Sigmoid colon (tissue), 7 donors: ENCODE data around the gene PSMD11. TPM values are rescaled to one million over a fixed set of nuclear protein-coding genes. Genes with fewer than 3 reads are reported as not detected.

Source experiments
- DNase-seq: peaks from one replicate; pipeline ENCODE4 v3.0.0-alpha.2; 2019
- H3K27ac ChIP-seq, 4 donors: fragments of 200-600 bp; sonication (generic); one replicate each; pipeline ENCODE4 v1.5.1; 2016 to 2019; ENCODE audit warnings: mild to moderate bottlenecking in 1 of 4
- H3K27me3 ChIP-seq, 3 donors: fragments of 200-600 bp; sonication (generic); one replicate each; pipeline ENCODE4 v1.5.1; 2019; ENCODE audit warnings: mild to moderate bottlenecking in 1 of 3
- H3K36me3 ChIP-seq, 4 donors: fragments of 200-600 bp; sonication (generic); one replicate each; pipeline ENCODE4 v1.5.1; 2016 to 2019
- H3K4me1 ChIP-seq, 4 donors: fragments of 200-600 bp; sonication (generic); one replicate each; pipeline ENCODE4 v1.5.1; 2017 to 2019
- H3K4me3 ChIP-seq, 4 donors: fragments of 200-600 bp; sonication (generic); one replicate each; pipeline ENCODE4 v1.5.1; 2017 to 2019; ENCODE audit warnings: mild to moderate bottlenecking in 2 of 4, moderate library complexity in 1 of 4
- H3K9me3 ChIP-seq, 4 donors: fragments of 200-600 bp in 3 of 4; sonication (generic) in 3 of 4; one replicate each; pipeline versions ENCODE4 v1.5.1 to v1.6.1; 2013 to 2019
- EP300 ChIP-seq, 4 donors: sonication (generic); formaldehyde crosslinking; IDR thresholded peaks; one replicate each; pipeline ENCODE4 v1.6.1; 2017; ENCODE audit warnings: antibody characterized with exemption in 4 of 4
- POLR2A ChIP-seq, 2 donors: fragments of 450-650 bp; IDR thresholded peaks; one replicate each; pipeline ENCODE4 v1.6.1; 2016; ENCODE audit warnings: antibody characterized with exemption in 2 of 2, mild to moderate bottlenecking in 2 of 2, moderate library complexity in 2 of 2
- POLR2AphosphoS5 ChIP-seq, 4 donors: sonication (generic); formaldehyde crosslinking; IDR thresholded peaks; one replicate each; pipeline ENCODE4 v1.6.1; 2017; ENCODE audit warnings: antibody characterized with exemption in 4 of 4
- WGBS, 2 donors: extraction: QIAGEN DNeasy Blood & Tissue Kit; methylation state at CpG; one replicate each; pipeline ENCODE4 v1.1.7; 2013; 5-methylcytosine and 5-hydroxymethylcytosine counted together
- intact Hi-C: fragments of 100-400 bp; cut with DNase I; formaldehyde crosslinking; loops from one replicate; pipeline ENCODE4 v1.15.1; 2023
- polyA plus RNA-seq, 3 donors: library from polyadenylated mRNA; stranded (reverse); fragments of 200-250 nt; gene quantifications; one replicate each; pipeline ENCODE4 v1.2.3, GENCODE V29; 2013
- total RNA-seq, 4 donors: library from RNA; depleted of rRNA; stranded (reverse); fragments of >200 nt; gene quantifications; one replicate each; pipeline ENCODE4 v1.1.0, GENCODE V29; 2016
- TF ChIP-seq, protein P1 (sequence below), 4 experiments: fragments of 450-650 bp in 3 of 4; fragments of 200-600 bp in 1 of 4; IDR thresholded peaks; one replicate each; pipeline ENCODE4 v1.5.1; 2016 to 2019; ENCODE audit warnings: antibody characterized with exemption in 4 of 4, mild to moderate bottlenecking in 3 of 4, moderate library complexity in 2 of 4
- donor health status: healthy with polysubstance abuse.
- donor health status: Bipolar disorder and iron deficiency.
- donor health status: healthy.

The PSMD11 gene
- total and polyA plus RNA-seq, 7 donors, result 42.0 to 71.7 (median 43.9) TPM

DNA sequence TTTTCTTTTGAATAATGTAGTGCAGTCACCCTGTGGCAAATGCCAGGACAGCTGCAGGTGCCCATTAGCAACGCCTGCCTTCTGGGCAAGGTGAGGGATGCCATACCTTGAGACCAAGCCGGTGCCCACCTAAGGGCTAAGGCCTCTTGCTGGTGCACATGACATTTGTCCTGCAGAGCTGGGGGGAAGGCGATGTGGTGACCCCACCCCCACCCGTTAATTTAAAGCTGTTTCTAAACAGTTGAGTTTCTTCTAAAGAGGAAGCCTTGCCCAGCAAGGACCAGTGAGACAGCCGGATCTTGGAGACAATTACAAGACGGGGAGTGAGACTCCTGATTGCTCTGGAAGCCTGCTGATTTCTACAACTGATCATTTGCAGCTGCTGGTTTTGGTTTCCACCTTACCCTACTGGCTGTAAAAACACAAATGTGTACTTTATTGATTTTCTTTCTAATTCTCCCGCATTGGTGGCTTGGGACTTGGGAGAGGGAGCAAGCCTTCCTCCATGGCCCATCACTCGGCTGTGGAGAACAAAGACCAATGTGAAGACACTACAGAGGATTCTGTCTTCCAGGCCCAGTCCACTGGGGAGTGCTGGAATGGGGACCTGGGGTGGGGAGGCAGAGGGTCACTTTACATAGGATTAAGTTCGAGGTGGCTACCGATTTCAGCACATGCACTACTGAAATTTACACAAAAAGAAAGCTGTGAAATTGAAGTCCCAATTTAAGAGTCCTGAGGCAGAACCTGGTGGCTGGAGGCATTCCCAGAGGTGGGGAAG, 45.2 kb downstream of the PSMD11 start:
- no peak overlapping the region for H3K27ac ChIP-seq
- no peak for TF ChIP-seq POLR2A (IDR thresholded peaks at IDR 0.05)
- no peak for TF ChIP-seq EP300 (IDR thresholded peaks at IDR 0.05)
- no peak for TF ChIP-seq POLR2AphosphoS5 (IDR thresholded peaks at IDR 0.05)
- TF ChIP-seq, protein P1, sequence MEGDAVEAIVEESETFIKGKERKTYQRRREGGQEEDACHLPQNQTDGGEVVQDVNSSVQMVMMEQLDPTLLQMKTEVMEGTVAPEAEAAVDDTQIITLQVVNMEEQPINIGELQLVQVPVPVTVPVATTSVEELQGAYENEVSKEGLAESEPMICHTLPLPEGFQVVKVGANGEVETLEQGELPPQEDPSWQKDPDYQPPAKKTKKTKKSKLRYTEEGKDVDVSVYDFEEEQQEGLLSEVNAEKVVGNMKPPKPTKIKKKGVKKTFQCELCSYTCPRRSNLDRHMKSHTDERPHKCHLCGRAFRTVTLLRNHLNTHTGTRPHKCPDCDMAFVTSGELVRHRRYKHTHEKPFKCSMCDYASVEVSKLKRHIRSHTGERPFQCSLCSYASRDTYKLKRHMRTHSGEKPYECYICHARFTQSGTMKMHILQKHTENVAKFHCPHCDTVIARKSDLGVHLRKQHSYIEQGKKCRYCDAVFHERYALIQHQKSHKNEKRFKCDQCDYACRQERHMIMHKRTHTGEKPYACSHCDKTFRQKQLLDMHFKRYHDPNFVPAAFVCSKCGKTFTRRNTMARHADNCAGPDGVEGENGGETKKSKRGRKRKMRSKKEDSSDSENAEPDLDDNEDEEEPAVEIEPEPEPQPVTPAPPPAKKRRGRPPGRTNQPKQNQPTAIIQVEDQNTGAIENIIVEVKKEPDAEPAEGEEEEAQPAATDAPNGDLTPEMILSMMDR (IDR thresholded peaks at IDR 0.05), result no peak
- DNase-seq, result no peak
- peaks cover 0 to 15% (median 14%) of the 10 kb centered on the region in 4 donors for H3K4me1 ChIP-seq
- no peak overlapping the region for H3K4me3 ChIP-seq
- intact Hi-C loops, result loop anchor here (10.0 kb wide), 1 partner anchor 385 kb away; the partner anchor contains the start of gene MYO1D
- no peaks in the 10 kb centered on the region for H3K36me3 ChIP-seq
- 85 to 89% methylated on average over 10 of the region's 10 CpGs for WGBS, 2 donors
- no peaks in the 10 kb centered on the region for H3K27me3 ChIP-seq
- H3K9me3 ChIP-seq, result no peaks in the 10 kb centered on the region

DNA sequence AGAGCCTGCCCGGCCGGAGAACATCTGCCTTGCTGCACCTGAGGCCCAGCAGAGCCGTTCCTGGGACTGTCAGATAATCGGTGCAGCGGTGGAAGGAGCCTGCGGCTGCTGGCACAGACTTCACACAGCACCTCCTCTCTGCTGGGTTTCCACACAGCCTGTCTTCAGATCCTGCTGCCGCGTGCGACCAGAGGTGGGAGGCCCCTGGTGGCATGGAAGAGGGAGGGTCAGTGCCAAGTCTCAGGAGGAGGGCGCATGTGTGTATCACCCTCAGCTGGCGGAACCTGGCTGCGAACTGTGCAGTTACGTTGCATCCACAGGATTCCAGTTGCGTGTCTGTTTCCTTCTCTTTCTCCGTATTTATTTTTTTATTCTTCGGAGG, 45.8 kb downstream of the PSMD11 start:
- TF ChIP-seq EP300 (IDR thresholded peaks at IDR 0.05), result no peak
- TF ChIP-seq, protein P1 (IDR thresholded peaks at IDR 0.05), result no peak
- Histone ChIP-seq H3K4me1 (peaks cover 0 to 18% (median 14%) of the 10 kb centered on the region in 4 donors), H3K4me3 (no peak overlapping the region), H3K36me3 (no peaks in the 10 kb centered on the region), H3K27ac (no peak overlapping the region), H3K27me3 (no peaks in the 10 kb centered on the region), H3K9me3 (no peaks in the 10 kb centered on the region)
- 83 to 89% methylated on average over 16 of the region's 16 CpGs for WGBS, 2 donors
- no peak for DNase-seq
- intact Hi-C loops, result no loop called here

DNA sequence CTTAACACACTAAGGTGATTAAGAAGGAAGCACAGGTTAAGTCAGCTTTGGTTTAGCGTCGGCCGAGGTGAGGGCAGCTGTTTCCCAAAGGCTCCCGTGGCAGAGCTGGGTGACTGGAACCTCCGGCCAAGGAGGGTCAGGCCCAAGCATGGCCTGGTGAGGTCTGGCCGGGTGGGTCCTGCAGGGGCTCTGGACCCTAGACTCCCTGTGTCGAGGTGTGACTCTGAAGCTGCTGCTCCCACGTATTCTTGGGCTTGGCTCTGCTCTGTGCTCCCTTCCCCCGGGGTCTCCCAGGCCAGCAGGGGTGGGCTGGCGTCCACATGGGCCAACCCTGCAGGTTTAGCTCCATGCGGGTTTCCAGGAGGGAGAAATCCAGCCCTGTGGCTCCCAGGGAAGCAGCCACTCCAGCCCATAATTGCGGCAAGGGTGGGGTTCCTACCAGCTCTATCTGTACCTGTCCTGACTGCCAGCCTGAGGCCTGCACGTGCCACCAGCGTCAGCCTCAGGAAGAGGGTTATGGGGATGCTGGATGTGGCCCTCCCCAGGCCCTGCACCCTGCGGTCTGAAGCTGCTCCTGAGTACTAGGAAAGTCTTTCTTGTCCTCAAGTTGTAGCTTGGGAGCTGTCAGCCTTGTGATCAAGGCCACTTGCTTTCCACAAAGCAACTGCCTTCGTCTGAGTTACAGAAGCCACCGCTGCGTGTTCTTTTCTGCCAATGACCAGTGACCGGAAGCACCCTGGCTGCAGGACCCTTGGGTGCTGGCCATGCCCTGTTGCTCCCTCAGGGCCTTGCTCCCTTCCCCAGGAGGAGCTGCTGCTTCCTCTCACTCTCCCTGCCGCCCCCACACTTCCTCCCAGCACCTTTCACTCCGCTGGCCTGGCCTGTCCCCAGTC, 47.3 kb downstream of the PSMD11 start:
- peaks cover 0 to 22% (median 11%) of the 10 kb centered on the region in 4 donors for H3K4me1 ChIP-seq
- intact Hi-C loops, result no loop called here
- DNase-seq, result no peak
- TF ChIP-seq EP300 (IDR thresholded peaks at IDR 0.05) (no peak), POLR2AphosphoS5 (IDR thresholded peaks at IDR 0.05) (no peak), POLR2A (IDR thresholded peaks at IDR 0.05) (no peak)
- TF ChIP-seq, protein P1 (IDR thresholded peaks at IDR 0.05), result no peak
- H3K27ac ChIP-seq, result no peak overlapping the region
- WGBS, 2 donors, result 79 to 81% methylated on average over 21 of the region's 21 CpGs
- no peaks in the 10 kb centered on the region for H3K27me3 ChIP-seq
- no peaks in the 10 kb centered on the region for H3K9me3 ChIP-seq
- H3K36me3 ChIP-seq, result no peaks in the 10 kb centered on the region
- no peak overlapping the region for H3K4me3 ChIP-seq

DNA sequence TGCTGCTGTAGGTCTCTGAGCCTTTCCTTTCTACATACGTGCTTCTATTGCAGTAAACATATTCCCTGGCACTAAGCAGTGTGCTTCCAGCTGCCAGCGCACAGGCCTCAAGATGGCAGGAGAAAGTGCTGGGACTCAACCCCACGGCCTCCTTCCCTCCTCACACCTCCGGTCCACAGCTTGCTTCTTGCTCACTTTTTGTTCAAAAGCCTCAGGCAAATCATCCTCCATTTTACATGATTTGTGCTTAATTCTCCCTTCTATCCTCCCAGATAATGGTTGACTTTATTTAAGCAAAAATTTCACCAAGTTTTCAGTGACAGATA, 47.9 kb downstream of the PSMD11 start:
- 67 to 82% methylated on average over 4 of the region's 4 CpGs for WGBS, 2 donors
- H3K27ac ChIP-seq, result no peak overlapping the region
- no peaks in the 10 kb centered on the region for H3K27me3 ChIP-seq
- no peaks in the 10 kb centered on the region for H3K9me3 ChIP-seq
- DNase-seq, result no peak
- H3K36me3 ChIP-seq, result no peaks in the 10 kb centered on the region
- peaks cover 0 to 22% (median 10%) of the 10 kb centered on the region in 4 donors for H3K4me1 ChIP-seq
- TF ChIP-seq POLR2AphosphoS5 (IDR thresholded peaks at IDR 0.05) (no peak), POLR2A (IDR thresholded peaks at IDR 0.05) (no peak), EP300 (IDR thresholded peaks at IDR 0.05) (no peak)
- H3K4me3 ChIP-seq, result no peak overlapping the region
- intact Hi-C loops, result no loop called here

DNA sequence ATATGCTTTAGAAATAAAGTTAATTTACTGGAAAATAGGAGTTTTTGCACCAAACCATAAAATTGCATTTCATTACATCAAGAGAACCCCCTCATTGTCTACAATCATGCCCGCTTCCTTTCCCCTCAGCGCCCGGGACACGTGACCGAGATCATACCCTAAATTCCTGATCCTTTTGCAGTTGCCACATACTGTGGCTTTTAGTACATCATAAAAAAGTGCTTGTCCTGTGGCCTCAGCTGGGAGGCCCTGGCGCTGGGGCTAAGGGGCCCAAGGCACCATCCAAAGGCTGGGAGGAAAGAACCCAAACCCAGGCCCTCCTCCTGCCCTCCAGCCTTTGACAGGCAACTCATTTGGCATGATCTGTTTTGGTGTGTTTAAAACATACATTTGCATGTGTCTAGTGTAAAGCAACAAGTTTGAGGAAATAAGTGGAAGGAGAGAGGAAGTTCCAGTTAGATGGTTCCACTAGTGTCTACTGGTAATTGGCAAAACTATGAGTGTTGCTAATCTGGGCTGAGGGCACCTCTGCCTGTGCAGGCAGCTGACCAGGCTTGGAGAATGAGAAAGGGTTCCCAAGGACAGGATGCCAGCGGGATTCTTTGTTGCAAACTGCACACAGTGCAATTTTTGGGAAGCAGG, 48.5 kb downstream of the PSMD11 start:
- 86 to 93% methylated on average over 7 of the region's 7 CpGs for WGBS, 2 donors
- TF ChIP-seq POLR2A (IDR thresholded peaks at IDR 0.05) (no peak), EP300 (IDR thresholded peaks at IDR 0.05) (no peak), POLR2AphosphoS5 (IDR thresholded peaks at IDR 0.05) (no peak)
- TF ChIP-seq, protein P1 (IDR thresholded peaks at IDR 0.05), result no peak
- no peaks in the 10 kb centered on the region for H3K36me3 ChIP-seq
- H3K27me3 ChIP-seq, result no peaks in the 10 kb centered on the region
- H3K9me3 ChIP-seq, result no peaks in the 10 kb centered on the region
- H3K4me3 ChIP-seq, result no peak overlapping the region
- intact Hi-C loops, result no loop called here
- H3K27ac ChIP-seq, result no peak overlapping the region
- no peak for DNase-seq
- peaks cover 0 to 16% (median 5%) of the 10 kb centered on the region in 4 donors for H3K4me1 ChIP-seq
